HEK293 (cell line): ENCODE measurements around the gene NOX5.

Experiments
- CTCF ChIA-PET: fragments of 350-600 bp; formaldehyde crosslinking; extraction: SDS; loops from one replicate; lab custom pipeline; 2021; ENCODE audit warnings: antibody characterized with exemption; lab: Yijun Ruan, JAX
- POLR2A ChIA-PET: fragments of 300-600 bp; formaldehyde crosslinking; extraction: SDS; loops from one replicate; lab custom pipeline; 2020; ENCODE audit warnings: antibody characterized with exemption, inconsistent platforms; lab: Yijun Ruan, JAX
- H3K27ac ChIP-seq: fragments of 200-500 bp; sonication (Bioruptor generic); 2 replicates; pipeline ENCODE4 v1.5.1; 2014; ENCODE audit warnings: low read depth, low read length, control low read depth, inconsistent platforms; ENCODE audit errors: extremely low read depth
- H3K36me3 ChIP-seq, 2 experiments: fragments of 200-500 bp in 1 of 2; sonication (Bioruptor generic) in 1 of 2; 1 replicate in 1 of 2; 2 replicates in 1 of 2; pipeline ENCODE4 v1.5.1; 2014 to 2017; ENCODE audit warnings: inconsistent platforms in 2 of 2, low read length in 2 of 2; ENCODE audit not compliant: control insufficient read depth in 2 of 2, insufficient read depth in 1 of 2
- H3K4me1 ChIP-seq: fragments of 200-500 bp; sonication (Bioruptor generic); 2 replicates; pipeline ENCODE4 v1.5.1; 2014; ENCODE audit warnings: mild to moderate bottlenecking, low read length, inconsistent platforms; ENCODE audit not compliant: control insufficient read depth, insufficient read depth
- H3K4me3 ChIP-seq: 2 replicates; pipeline ENCODE4 v1.5.1; 2011; ENCODE audit warnings: low read depth, mild to moderate bottlenecking, control low read depth, low read length, moderate library complexity
- H3K9me3 ChIP-seq: fragments of 200-500 bp; sonication (Bioruptor generic); 2 replicates; pipeline ENCODE4 v1.5.1; 2014; ENCODE audit warnings: low read depth, low read length, inconsistent platforms; ENCODE audit not compliant: control insufficient read depth, insufficient read depth
- HOXA7 ChIP-seq: sonication (generic); formaldehyde crosslinking; IDR thresholded peaks from 2 replicates; pipeline ENCODE4 v1.8.1; 2022; ENCODE audit warnings: missing genetic modification reagents, borderline replicate concordance
- KLF1 ChIP-seq: fragments of 450-650 bp; formaldehyde crosslinking; IDR thresholded peaks from 2 replicates; pipeline ENCODE4 v1.5.1; 2016; ENCODE audit warnings: missing biosample characterization, missing genetic modification characterization
- ZBTB48 ChIP-seq: fragments of 450-650 bp; formaldehyde crosslinking; IDR thresholded peaks from 2 replicates; pipeline ENCODE4 v1.5.1; 2016; ENCODE audit warnings: missing biosample characterization, missing genetic modification characterization
- ZNF114 ChIP-seq: fragments of 450-650 bp; formaldehyde crosslinking; IDR thresholded peaks from 2 replicates; pipeline ENCODE4 v1.5.0; 2017; ENCODE audit warnings: missing biosample characterization, missing genetic modification characterization
- ZNF16 ChIP-seq: fragments of 450-650 bp; formaldehyde crosslinking; IDR thresholded peaks from 2 replicates; pipeline ENCODE4 v1.5.1; 2016; ENCODE audit warnings: low read depth, missing biosample characterization, missing genetic modification characterization
- ZNF202 ChIP-seq: fragments of 450-650 bp; formaldehyde crosslinking; IDR thresholded peaks from 2 replicates; pipeline ENCODE4 v1.5.1; 2016; ENCODE audit warnings: missing biosample characterization, missing genetic modification characterization, borderline replicate concordance
- ZNF239 ChIP-seq: fragments of 450-650 bp; formaldehyde crosslinking; IDR thresholded peaks from 2 replicates; pipeline ENCODE4 v1.5.1; 2016; ENCODE audit warnings: missing biosample characterization, missing genetic modification characterization
- ZNF292 ChIP-seq: fragments of 450-650 bp; formaldehyde crosslinking; IDR thresholded peaks from 2 replicates; pipeline ENCODE4 v1.5.1; 2016; ENCODE audit warnings: low read depth, missing biosample characterization, missing genetic modification characterization, borderline replicate concordance
- ZNF473 ChIP-seq: fragments of 450-650 bp; formaldehyde crosslinking; IDR thresholded peaks from 2 replicates; pipeline ENCODE4 v1.5.1; 2017; ENCODE audit warnings: missing biosample characterization, missing genetic modification characterization
- ZNF560 ChIP-seq: fragments of 450-650 bp; formaldehyde crosslinking; IDR thresholded peaks from 2 replicates; pipeline ENCODE4 v1.5.1; 2017; ENCODE audit warnings: missing biosample characterization, missing genetic modification characterization, borderline replicate concordance
- ZNF571 ChIP-seq: fragments of 450-650 bp; formaldehyde crosslinking; IDR thresholded peaks from 2 replicates; pipeline ENCODE4 v1.5.0; 2017; ENCODE audit warnings: missing biosample characterization, missing genetic modification characterization
- ZNF645 ChIP-seq: fragments of 450-650 bp; formaldehyde crosslinking; IDR thresholded peaks from 2 replicates; pipeline ENCODE4; 2016; ENCODE audit warnings: missing biosample characterization, missing genetic modification characterization
- TF ChIP-seq, protein P1 (sequence below): fragments of 450-650 bp; IDR thresholded peaks from 2 replicates; pipeline ENCODE4 v1.5.1; 2018; ENCODE audit warnings: missing biosample characterization, mild to moderate bottlenecking, missing genetic modification characterization
- TF ChIP-seq, protein P2 (sequence below): fragments of 450-650 bp; formaldehyde crosslinking; IDR thresholded peaks from 2 replicates; pipeline ENCODE4 v1.5.1; 2016; ENCODE audit warnings: missing biosample characterization, missing genetic modification characterization, borderline replicate concordance
- TF ChIP-seq, protein P3 (sequence below): fragments of 450-650 bp; formaldehyde crosslinking; IDR thresholded peaks from 2 replicates; pipeline ENCODE4 v1.5.1; 2016; ENCODE audit warnings: missing biosample characterization, missing genetic modification characterization
- TF ChIP-seq, protein P4 (sequence below): fragments of 450-650 bp; formaldehyde crosslinking; IDR thresholded peaks from 2 replicates; pipeline ENCODE4 v1.5.1; 2017; ENCODE audit warnings: missing biosample characterization, missing genetic modification characterization
- TF ChIP-seq, protein P5 (sequence below): fragments of 450-650 bp; formaldehyde crosslinking; conservative IDR thresholded peaks from 2 replicates; pipeline ENCODE4 v1.5.1; 2016; ENCODE audit warnings: low read depth, missing biosample characterization, missing genetic modification characterization

Gene NOX5

GRCh38 chr15:69035205-69035917 lies 20.9 kb downstream of the NOX5 start:
- CTCF ChIA-PET, result interaction anchor here (0.6 kb wide), 1 partner anchor 211 kb away, joined by 3 read pairs; no protein-coding TSS in a partner anchor
- TF ChIP-seq ZBTB48 (tag by site-specific recombination) (no peak), ZNF645 (no peak), ZNF239 (tag by site-specific recombination) (no peak), ZNF560 (tag by site-specific recombination) (no peak), KLF1 (no peak), ZNF473 (tag by site-specific recombination) (no peak), ZNF16 (tag by site-specific recombination) (no peak)
- TF ChIP-seq, protein P1, sequence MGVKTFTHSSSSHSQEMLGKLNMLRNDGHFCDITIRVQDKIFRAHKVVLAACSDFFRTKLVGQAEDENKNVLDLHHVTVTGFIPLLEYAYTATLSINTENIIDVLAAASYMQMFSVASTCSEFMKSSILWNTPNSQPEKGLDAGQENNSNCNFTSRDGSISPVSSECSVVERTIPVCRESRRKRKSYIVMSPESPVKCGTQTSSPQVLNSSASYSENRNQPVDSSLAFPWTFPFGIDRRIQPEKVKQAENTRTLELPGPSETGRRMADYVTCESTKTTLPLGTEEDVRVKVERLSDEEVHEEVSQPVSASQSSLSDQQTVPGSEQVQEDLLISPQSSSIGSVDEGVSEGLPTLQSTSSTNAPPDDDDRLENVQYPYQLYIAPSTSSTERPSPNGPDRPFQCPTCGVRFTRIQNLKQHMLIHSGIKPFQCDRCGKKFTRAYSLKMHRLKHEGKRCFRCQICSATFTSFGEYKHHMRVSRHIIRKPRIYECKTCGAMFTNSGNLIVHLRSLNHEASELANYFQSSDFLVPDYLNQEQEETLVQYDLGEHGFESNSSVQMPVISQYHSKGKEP (tag by site-specific recombination), result no peak
- TF ChIP-seq, protein P2, sequence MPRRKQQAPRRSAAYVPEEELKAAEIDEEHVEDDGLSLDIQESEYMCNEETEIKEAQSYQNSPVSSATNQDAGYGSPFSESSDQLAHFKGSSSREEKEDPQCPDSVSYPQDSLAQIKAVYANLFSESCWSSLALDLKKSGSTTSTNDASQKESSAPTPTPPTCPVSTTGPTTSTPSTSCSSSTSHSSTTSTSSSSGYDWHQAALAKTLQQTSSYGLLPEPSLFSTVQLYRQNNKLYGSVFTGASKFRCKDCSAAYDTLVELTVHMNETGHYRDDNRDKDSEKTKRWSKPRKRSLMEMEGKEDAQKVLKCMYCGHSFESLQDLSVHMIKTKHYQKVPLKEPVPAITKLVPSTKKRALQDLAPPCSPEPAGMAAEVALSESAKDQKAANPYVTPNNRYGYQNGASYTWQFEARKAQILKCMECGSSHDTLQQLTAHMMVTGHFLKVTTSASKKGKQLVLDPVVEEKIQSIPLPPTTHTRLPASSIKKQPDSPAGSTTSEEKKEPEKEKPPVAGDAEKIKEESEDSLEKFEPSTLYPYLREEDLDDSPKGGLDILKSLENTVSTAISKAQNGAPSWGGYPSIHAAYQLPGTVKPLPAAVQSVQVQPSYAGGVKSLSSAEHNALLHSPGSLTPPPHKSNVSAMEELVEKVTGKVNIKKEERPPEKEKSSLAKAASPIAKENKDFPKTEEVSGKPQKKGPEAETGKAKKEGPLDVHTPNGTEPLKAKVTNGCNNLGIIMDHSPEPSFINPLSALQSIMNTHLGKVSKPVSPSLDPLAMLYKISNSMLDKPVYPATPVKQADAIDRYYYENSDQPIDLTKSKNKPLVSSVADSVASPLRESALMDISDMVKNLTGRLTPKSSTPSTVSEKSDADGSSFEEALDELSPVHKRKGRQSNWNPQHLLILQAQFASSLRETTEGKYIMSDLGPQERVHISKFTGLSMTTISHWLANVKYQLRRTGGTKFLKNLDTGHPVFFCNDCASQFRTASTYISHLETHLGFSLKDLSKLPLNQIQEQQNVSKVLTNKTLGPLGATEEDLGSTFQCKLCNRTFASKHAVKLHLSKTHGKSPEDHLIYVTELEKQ (tag by site-specific recombination), result no peak
- TF ChIP-seq, protein P3, sequence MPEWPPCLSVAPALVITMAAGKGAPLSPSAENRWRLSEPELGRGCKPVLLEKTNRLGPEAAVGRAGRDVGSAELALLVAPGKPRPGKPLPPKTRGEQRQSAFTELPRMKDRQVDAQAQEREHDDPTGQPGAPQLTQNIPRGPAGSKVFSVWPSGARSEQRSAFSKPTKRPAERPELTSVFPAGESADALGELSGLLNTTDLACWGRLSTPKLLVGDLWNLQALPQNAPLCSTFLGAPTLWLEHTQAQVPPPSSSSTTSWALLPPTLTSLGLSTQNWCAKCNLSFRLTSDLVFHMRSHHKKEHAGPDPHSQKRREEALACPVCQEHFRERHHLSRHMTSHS (tag by site-specific recombination), result no peak
- TF ChIP-seq, all 188 proteins: peak for 0
- Histone ChIP-seq H3K4me3 (no peak overlapping the region), H3K4me1 (no peaks in the 10 kb centered on the region), H3K27ac (no peak overlapping the region), H3K9me3 (no peaks in the 10 kb centered on the region), H3K36me3 (no peaks in the 10 kb centered on the region)
- POLR2A ChIA-PET, result no interaction called here

- H3K4me3 ChIP-seq, result no peak overlapping the region
- CTCF ChIA-PET, result interaction anchor here (0.6 kb wide), 3 partner anchors 23 to 652 kb away, joined by 3 read pairs; no protein-coding TSS in a partner anchor
- no peaks in the 10 kb centered on the region for H3K36me3 ChIP-seq
- no peaks in the 10 kb centered on the region for H3K4me1 ChIP-seq
- no peaks in the 10 kb centered on the region for H3K9me3 ChIP-seq
- POLR2A ChIA-PET, result no interaction called here
- H3K27ac ChIP-seq, result no peak overlapping the region
- TF ChIP-seq ZNF571, result no peak
- TF ChIP-seq, protein P4, sequence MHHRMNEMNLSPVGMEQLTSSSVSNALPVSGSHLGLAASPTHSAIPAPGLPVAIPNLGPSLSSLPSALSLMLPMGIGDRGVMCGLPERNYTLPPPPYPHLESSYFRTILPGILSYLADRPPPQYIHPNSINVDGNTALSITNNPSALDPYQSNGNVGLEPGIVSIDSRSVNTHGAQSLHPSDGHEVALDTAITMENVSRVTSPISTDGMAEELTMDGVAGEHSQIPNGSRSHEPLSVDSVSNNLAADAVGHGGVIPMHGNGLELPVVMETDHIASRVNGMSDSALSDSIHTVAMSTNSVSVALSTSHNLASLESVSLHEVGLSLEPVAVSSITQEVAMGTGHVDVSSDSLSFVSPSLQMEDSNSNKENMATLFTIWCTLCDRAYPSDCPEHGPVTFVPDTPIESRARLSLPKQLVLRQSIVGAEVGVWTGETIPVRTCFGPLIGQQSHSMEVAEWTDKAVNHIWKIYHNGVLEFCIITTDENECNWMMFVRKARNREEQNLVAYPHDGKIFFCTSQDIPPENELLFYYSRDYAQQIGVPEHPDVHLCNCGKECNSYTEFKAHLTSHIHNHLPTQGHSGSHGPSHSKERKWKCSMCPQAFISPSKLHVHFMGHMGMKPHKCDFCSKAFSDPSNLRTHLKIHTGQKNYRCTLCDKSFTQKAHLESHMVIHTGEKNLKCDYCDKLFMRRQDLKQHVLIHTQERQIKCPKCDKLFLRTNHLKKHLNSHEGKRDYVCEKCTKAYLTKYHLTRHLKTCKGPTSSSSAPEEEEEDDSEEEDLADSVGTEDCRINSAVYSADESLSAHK (tag by site-specific recombination), result no peak
- no peak for TF ChIP-seq ZNF114 (tag by site-specific recombination)
- TF ChIP-seq ZNF202, result no peak
- TF ChIP-seq, protein P5, sequence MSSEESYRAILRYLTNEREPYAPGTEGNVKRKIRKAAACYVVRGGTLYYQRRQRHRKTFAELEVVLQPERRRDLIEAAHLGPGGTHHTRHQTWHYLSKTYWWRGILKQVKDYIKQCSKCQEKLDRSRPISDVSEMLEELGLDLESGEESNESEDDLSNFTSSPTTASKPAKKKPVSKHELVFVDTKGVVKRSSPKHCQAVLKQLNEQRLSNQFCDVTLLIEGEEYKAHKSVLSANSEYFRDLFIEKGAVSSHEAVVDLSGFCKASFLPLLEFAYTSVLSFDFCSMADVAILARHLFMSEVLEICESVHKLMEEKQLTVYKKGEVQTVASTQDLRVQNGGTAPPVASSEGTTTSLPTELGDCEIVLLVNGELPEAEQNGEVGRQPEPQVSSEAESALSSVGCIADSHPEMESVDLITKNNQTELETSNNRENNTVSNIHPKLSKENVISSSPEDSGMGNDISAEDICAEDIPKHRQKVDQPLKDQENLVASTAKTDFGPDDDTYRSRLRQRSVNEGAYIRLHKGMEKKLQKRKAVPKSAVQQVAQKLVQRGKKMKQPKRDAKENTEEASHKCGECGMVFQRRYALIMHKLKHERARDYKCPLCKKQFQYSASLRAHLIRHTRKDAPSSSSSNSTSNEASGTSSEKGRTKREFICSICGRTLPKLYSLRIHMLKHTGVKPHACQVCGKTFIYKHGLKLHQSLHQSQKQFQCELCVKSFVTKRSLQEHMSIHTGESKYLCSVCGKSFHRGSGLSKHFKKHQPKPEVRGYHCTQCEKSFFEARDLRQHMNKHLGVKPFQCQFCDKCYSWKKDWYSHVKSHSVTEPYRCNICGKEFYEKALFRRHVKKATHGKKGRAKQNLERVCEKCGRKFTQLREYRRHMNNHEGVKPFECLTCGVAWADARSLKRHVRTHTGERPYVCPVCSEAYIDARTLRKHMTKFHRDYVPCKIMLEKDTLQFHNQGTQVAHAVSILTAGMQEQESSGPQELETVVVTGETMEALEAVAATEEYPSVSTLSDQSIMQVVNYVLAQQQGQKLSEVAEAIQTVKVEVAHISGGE (tag by site-specific recombination), result no peak
- TF ChIP-seq ZNF292 (tag by site-specific recombination), result no peak
- no peak for TF ChIP-seq HOXA7 (CRISPR knock-in tag)
- TF ChIP-seq, protein P1 (tag by site-specific recombination), result no peak
These were observed 21.4 kb downstream of the NOX5 start for GRCh38 chr15:69035918-69036258.
